GM21717 (cell line): ENCODE results near the gene DPY19L1.
"Not testable (repeated sequence)": the region's sequence is repeated elsewhere in the genome, so short reads cannot be mapped to it uniquely, and the experiment has no call there.

Source experiments
- ATAC-seq: cut with Tn5 transposase; IDR thresholded peaks from one replicate; pipeline ENCODE4 v1.9.1; 2021; ENCODE audit warnings: mild to moderate bottlenecking, moderate library complexity; ENCODE audit not compliant: unreplicated experiment

DPY19L1 gene

GRCh38 chr7:34991938-34992840, 45.1 kb downstream of the DPY19L1 start:
- peak; percentile 78 for ATAC-seq

DNA sequence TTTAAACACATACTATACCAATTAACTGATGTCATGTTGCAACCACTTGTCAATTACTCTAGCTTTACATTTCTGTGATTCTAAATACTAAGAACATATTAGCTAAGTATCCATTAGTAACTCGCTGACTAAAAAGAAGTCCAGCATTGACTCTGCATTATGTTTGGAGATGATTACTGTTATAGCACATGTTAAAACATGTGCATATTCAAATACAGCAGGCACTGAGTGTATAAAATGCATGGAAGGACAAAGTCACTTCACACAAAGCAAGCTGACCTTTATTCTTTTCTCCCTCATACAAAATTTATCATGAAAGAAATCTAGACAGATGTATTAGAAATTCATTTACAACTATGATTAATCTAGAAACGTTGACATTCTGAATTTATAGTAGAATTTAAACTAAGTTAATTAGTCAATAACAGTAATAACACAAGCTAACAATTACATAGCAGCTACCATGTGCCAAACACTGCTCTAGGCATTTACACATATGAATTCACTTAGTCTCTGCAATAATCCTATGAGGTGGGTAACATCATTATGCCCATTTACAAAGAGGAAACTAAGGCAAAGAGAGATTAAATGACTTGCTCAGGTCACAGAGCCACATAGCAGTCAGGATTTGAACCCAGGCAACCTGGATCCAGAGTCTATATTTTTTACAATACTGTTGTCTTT, 48.7 kb downstream of the DPY19L1 start:
- ATAC-seq = not testable (repeated sequence)

GRCh38 chr7:34985155-34985554, 52.1 kb downstream of the DPY19L1 start:
- not testable (repeated sequence) for ATAC-seq

GRCh38 chr7:34984140-34984539, 53.1 kb downstream of the DPY19L1 start:
- not testable (repeated sequence) for ATAC-seq

DNA sequence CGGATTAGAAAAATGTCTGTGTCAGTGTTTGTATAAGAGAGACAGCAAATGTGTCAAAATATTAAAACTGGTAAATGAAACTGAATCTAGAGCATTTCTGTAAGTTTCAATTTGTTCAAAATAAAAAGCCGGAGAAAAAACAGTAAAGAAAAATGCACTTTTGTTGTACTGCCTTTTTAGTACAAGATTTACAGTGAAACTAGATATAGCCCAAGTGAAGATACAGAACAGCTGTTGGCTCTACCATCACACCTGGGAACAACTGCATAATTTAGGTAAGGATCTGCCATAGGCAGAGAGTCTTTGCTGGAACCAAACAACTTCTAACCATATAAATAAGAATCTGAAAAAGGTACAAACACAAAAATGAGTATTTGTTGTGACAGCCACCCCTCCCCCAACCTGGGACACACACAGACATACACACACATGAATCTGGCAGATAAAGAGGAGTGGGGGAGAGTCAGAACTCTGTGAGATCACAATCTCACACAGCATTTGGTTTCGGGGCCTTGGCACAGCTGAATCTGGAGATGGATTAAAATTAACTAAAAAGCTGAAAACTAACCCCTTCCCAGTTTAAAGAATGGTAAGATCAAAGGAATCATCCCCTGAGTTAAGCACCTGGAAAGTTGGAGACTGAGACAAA, 54.8 kb downstream of the DPY19L1 start:
- ATAC-seq = no peak

DNA sequence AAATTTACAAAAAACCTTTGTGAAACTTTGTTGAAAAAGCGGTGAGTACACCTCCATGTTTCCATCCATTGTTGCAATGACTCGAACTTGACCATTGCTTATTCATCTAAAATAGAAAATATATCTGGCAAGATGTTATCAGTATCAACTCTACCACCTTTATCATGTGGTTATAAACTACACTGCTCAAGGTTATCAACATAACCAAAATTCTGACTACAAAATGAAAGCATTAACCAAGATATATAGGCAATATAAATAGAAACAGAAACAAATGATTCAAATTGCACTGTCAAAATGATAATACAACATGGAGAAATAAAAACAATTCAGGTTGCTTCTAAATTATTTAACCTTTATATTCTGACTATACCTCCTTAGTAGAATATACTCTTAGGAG, 58.2 kb downstream of the DPY19L1 start:
- not testable (repeated sequence) for ATAC-seq

DNA sequence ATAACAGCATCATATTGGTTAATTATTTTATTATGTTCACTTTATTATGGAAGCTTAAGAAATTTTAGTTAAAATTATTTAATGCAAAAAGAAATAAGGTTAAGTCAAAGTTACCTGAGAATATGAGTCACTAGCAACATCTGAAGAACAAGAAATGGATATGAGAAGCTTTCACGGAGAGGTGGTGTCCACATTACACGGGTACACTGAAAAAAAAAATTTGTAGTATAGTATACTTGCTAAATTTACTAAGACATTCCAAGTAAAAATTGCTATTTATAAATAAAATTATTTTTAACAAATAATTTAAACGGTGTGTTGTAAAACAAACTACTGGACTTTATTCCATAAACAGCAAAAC, 63.9 kb downstream of the DPY19L1 start:
- ATAC-seq = no peak

GRCh38 chr7:34972739-34973399, 64.4 kb downstream of the DPY19L1 start:
- peak; percentile 89 for ATAC-seq

GRCh38 chr7:34967818-34968217, 69.5 kb downstream of the DPY19L1 start:
- ATAC-seq = not testable (repeated sequence)

DNA sequence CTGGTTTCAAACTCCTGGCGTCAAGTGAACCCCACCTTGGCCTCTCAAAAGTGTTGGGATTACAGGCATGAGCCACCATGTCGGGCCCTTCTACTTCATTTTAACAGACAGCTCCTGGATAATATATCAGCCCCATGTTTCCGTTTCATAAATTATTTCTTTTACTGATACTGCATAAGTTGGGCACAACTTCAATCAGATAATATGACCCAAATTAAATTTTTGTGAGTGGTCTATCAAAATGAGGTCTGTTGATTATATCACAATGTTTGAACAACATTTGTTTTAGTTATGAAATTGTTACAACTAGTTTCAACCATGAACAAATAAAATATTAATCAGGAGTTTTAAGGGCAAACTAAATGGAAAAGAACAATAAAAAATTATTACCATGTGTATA, 70.8 kb downstream of the DPY19L1 start:
- ATAC-seq = not testable (repeated sequence)

- ATAC-seq = no peak
Measured at GRCh38 chr7:34958021-34958420, 79.3 kb downstream of the DPY19L1 start.

DNA sequence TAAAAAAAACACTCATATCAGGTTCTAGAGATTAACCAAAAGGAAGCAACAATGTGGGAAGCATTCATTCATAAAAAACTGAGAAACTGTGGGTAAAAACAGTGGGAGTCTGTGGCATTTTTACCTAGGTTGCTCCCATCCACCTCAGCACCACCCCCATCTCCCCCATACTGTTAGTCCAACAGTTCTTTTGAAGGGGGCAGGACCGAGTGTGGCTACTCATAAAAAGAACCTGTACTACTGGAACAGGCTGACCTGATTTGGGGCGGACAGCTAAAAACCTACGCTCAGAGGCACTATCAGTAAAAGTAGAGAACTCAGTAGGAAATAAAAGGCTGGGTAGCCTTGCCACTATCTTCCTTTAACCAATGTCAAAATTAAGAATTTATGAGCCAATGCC, 84.5 kb downstream of the DPY19L1 start:
- ATAC-seq = no peak

- ATAC-seq = no peak
Measured at GRCh38 chr7:34949361-34949760, 87.9 kb downstream of the DPY19L1 start.

DNA sequence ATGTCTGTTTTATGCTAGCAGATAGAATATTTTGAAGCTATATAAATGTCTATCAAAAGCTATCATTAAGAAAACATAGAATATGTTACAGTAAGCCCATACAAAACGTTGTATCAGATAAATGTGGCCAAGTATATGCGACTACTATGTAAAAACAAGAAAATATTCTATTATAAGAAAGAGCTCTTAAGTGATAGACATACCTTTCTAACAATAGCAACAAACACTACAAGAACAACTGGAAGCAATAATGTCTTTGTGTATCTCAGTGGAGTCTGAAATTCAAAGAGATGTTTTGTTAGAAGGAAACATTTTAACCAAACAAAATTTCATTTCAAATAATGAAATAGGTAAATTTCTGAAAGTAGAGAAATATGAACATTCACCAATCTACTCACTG, 89.9 kb downstream of the DPY19L1 start:
- not testable (repeated sequence) for ATAC-seq

DNA sequence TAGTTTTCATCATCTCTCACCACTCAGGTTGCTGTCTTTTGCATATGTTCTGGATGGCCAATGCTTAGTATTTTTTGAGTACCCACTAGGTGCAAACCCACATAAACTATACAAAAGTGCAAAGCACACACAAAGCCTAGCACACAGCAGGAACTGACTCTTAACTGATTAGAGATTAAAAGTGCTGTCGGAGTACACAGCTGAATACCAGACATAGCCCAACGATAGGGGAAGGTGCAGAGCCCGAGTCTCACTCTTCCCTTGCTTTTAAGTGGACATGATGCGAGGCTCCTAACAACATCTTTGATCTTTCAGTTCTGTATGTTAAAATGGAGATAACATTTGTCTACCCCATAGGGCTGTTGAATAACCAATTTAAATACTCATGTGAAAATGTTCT, 90.8 kb downstream of the DPY19L1 start:
- ATAC-seq = no peak

DNA sequence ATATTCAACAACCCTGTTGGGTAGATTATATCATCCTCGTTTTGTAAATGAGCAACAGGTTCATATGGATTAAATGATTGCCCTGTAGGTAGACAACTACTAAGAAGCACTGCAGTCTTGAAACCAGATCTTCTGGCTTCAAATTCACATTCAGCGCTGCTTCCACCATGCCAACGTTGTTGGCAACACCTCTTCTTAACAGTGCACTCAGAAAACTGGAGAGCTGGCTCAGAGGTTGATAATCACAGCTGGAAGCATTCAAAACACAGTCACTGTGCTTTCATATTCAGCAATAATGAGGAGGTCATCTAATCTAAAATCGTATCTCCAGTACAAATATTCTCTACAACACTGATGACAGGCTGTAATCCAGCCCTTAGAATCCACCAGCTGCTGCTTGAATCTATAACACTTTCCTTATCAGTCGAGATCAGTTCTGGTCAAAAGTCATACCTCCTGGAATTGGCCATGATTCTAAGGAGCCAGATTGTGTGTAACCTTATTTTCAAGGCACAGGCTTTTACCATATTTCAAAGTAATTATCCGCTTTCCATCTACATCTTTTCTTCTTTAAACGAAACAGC, 91.3 kb downstream of the DPY19L1 start:
- not testable (repeated sequence) for ATAC-seq

DNA sequence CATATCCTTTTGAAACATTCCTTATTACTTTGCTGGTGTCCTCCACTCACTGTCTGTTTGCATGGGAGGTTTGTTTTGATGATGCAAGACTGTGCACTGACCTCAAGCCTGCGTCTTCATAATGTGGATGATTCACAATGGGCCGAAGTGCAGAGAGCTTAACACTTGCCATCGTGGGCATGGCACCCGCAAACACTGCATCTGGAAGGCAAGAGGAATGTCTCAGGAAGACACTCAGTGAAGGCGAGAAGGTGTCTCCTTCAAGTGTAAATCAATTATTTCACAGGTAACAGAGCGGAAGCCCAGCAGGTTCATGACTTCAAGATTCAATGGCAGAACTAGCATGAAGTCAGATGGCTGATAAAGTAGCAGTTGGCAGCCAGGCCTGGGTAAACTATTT, 98.1 kb downstream of the DPY19L1 start:
- ATAC-seq = no peak

- ATAC-seq = peak; percentile 65
Measured at GRCh38 chr7:34935735-34936165, 101.5 kb downstream of the DPY19L1 start.

DNA sequence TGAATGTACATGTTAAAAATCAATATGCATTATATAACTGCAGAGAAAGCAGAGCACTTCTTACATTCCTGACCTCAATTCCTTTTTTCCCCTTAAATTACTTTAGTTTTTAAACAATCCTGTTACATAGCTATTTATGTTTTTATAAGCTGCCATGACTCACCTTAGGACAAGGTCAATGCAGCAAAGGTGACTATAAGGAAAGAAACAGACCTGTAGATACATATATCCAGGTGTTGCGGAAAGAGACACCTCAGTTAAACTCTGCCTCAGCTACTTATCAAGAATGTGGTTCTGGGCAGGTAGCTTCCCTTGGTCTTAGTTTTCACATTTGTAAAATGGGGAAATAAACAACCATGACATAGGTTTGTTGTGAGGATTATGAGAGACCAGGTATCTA, 105.5 kb downstream of the DPY19L1 start:
- no peak for ATAC-seq

DNA sequence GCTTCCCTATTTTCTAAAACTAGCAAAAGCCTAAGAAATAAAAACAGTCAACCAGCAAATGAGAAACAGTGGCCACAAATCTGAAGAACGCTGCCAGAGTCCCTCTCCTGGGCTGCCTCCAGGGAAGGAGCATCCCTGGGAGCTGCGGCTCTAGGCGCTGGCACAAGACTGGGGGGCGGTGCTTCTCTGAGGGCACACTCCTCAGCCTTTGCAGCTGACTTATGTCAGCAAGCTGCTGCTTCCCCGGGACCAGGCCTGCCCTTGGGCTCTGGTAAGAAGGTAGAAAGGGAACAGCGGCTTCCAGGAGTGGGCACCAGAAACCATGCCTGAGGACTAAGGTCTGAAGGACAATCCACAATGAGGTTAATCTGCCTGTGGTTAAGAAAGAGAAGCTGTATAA, 107.5 kb downstream of the DPY19L1 start:
- ATAC-seq = not testable (repeated sequence)

GRCh38 chr7:34928560-34928959, 108.7 kb downstream of the DPY19L1 start:
- no peak for ATAC-seq
